GM12878 (cell line): ENCODE results near the gene GREB1. TPM values are rescaled to one million over a fixed set of nuclear protein-coding genes. Genes with fewer than 3 reads are reported as not detected.

Source experiments
- ATAC-seq: fragments of 200-7000 bp; cut with Tn5 transposase; 3 replicates; pipeline ENCODE4 v1.9.1; 2020; ENCODE audit warnings: mild to moderate bottlenecking, moderate library complexity
- BruUV-seq: library from RNA; stranded (reverse); fragments of 400-500 nt; replicated peaks from 2 replicates; lab custom pipeline; 2021; lab: Mats Ljungman, UMichigan
- CTCF ChIA-PET: fragments of 300-600 bp; sonication (Branson Sonifier 250); formaldehyde crosslinking; extraction: SDS; loops from one replicate; lab custom pipeline; 2021; ENCODE audit warnings: inconsistent platforms; lab: Yijun Ruan, JAX
- POLR2A ChIA-PET: fragments of 350-600 bp; formaldehyde crosslinking; extraction: SDS; loops from one replicate; lab custom pipeline; 2021; ENCODE audit warnings: inconsistent platforms; lab: Charles Lee
- RAD21 ChIA-PET: fragments of 300-600 bp; sonication (Branson Sonifier 250); formaldehyde crosslinking; loops from one replicate; lab custom pipeline; 2023; ENCODE audit warnings: antibody characterized with exemption; ENCODE audit not compliant: unreplicated experiment; lab: Charles Lee
- SMC1A ChIA-PET: fragments of 300-600 bp; sonication (Branson Sonifier 250); formaldehyde crosslinking; loops from one replicate; lab custom pipeline; 2023; ENCODE audit not compliant: unreplicated experiment, uncharacterized antibody; lab: Charles Lee
- DNase-seq: peaks from one replicate; pipeline ENCODE4 v3.0.0-alpha.2; 2011; ENCODE audit warnings: low read depth, low spot score
- FAIRE-seq: peaks from 3 replicates; lab custom pipeline; 2011; peaks lifted over from hg19 to GRCh38; lab: Jason Lieb, UNC
- H2AFZ ChIP-seq: 2 replicates; pipeline ENCODE4 v1.6.0; 2011; ENCODE audit warnings: low read depth, low read length, control low read depth; ENCODE audit not compliant: control insufficient read depth
- H3K27ac ChIP-seq: 2 replicates; pipeline ENCODE4 v1.5.1; 2011; ENCODE audit warnings: control low read depth; ENCODE audit not compliant: control insufficient read depth, insufficient read depth
- H3K27me3 ChIP-seq, 2 experiments: replicated peaks in 1 of 2; 2 replicates each; pipeline versions ENCODE4 v1.6.0 to v1.6.1; 2011; ENCODE audit warnings: low read length in 1 of 2; ENCODE audit not compliant: control insufficient read depth in 2 of 2, insufficient read depth in 2 of 2
- H3K36me3 ChIP-seq, 2 experiments: 2 replicates each; pipeline ENCODE4 v1.5.1; 2011; ENCODE audit warnings: low read length in 1 of 2; ENCODE audit not compliant: control insufficient read depth in 2 of 2, insufficient read depth in 2 of 2
- H3K4me1 ChIP-seq: 2 replicates; pipeline ENCODE4 v1.6.1; 2011; ENCODE audit warnings: mild to moderate bottlenecking, low read length, moderate library complexity, mixed read lengths; ENCODE audit not compliant: control insufficient read depth, insufficient read depth
- H3K4me2 ChIP-seq: 2 replicates; pipeline ENCODE4 v1.6.0; 2011; ENCODE audit warnings: control low read depth; ENCODE audit not compliant: control insufficient read depth, insufficient read depth
- H3K4me3 ChIP-seq: fragments of 200-600 bp; sonication (generic); 2 replicates; pipeline ENCODE4 v1.5.1; 2016
- H3K79me2 ChIP-seq: 2 replicates; pipeline ENCODE4 v1.6.0; 2011; ENCODE audit warnings: low read length; ENCODE audit not compliant: control insufficient read depth, insufficient read depth
- H3K9ac ChIP-seq: 2 replicates; pipeline ENCODE4 v1.8.0; 2011; ENCODE audit warnings: low read length, control low read depth, mixed read lengths; ENCODE audit not compliant: control insufficient read depth, insufficient read depth
- H3K9me3 ChIP-seq: replicated peaks from 3 replicates; pipeline ENCODE4 v1.5.1; 2011; ENCODE audit warnings: mild to moderate bottlenecking, low read length; ENCODE audit not compliant: control insufficient read depth, insufficient read depth
- H4K20me1 ChIP-seq: 2 replicates; pipeline ENCODE4 v1.6.0; 2011; ENCODE audit not compliant: control insufficient read depth, insufficient read depth
- ATF7 ChIP-seq: fragments of 450-650 bp; IDR thresholded peaks from 2 replicates; pipeline ENCODE4 v1.6.1; 2016; ENCODE audit warnings: low read depth, mild to moderate bottlenecking
- BCL3 ChIP-seq: IDR thresholded peaks from 2 replicates; pipeline ENCODE4 v1.6.1; 2011; ENCODE audit warnings: borderline replicate concordance, low read depth, mild to moderate bottlenecking, moderate library complexity, low read length; ENCODE audit not compliant: insufficient read depth, poor library complexity, severe bottlenecking
- CHD2 ChIP-seq: IDR thresholded peaks from 2 replicates; pipeline ENCODE4 v1.6.1; 2011; ENCODE audit warnings: low read depth, low read length, improper control_type of control experiment, borderline replicate concordance
- E2F4 ChIP-seq: IDR thresholded peaks from 2 replicates; pipeline ENCODE4 v1.6.1; 2012; ENCODE audit warnings: low read depth, low read length, improper control_type of control experiment
- ESRRA ChIP-seq: IDR thresholded peaks from 2 replicates; pipeline ENCODE4 v1.6.1; 2012; ENCODE audit warnings: mild to moderate bottlenecking, low read length, improper control_type of control experiment
- GATAD2B ChIP-seq: fragments of 450-650 bp; conservative IDR thresholded peaks from 2 replicates; pipeline ENCODE4 v1.6.1; 2017; ENCODE audit warnings: low read depth, mild to moderate bottlenecking, moderate library complexity
- LARP7 ChIP-seq: fragments of 450-650 bp; IDR thresholded peaks from 2 replicates; pipeline ENCODE4 v1.6.1; 2017; ENCODE audit warnings: mild to moderate bottlenecking
- NFIC ChIP-seq: IDR thresholded peaks from 2 replicates; pipeline ENCODE4 v1.6.1; 2012; ENCODE audit warnings: low read depth, mild to moderate bottlenecking, inconsistent platforms, low read length, moderate library complexity
- NFYB ChIP-seq: IDR thresholded peaks from 2 replicates; pipeline ENCODE4 v1.6.1; 2011; ENCODE audit warnings: low read depth, mild to moderate bottlenecking, low read length, improper control_type of control experiment, moderate library complexity; ENCODE audit not compliant: insufficient read depth
- NR2C2 ChIP-seq: IDR thresholded peaks from 2 replicates; pipeline ENCODE4 v1.6.1; 2011; ENCODE audit warnings: borderline replicate concordance, low read depth; ENCODE audit not compliant: control insufficient read depth, insufficient read length
- PAX5 ChIP-seq: IDR thresholded peaks from 2 replicates; pipeline ENCODE4 v1.6.1; 2011; ENCODE audit warnings: low read depth, low read length, borderline replicate concordance
- PML ChIP-seq: IDR thresholded peaks from 2 replicates; pipeline ENCODE4 v1.6.1; 2012; ENCODE audit warnings: low read length, inconsistent platforms
- RELA ChIP-seq: fragments of 450-650 bp; IDR thresholded peaks from 2 replicates; pipeline ENCODE4 v1.8.0; 2014; ENCODE audit warnings: borderline replicate concordance; ENCODE audit not compliant: partially characterized antibody
- RFX5 ChIP-seq: IDR thresholded peaks from 2 replicates; pipeline ENCODE4 v1.6.1; 2011; ENCODE audit warnings: low read depth, low read length, improper control_type of control experiment
- SMC3 ChIP-seq: IDR thresholded peaks from 2 replicates; pipeline ENCODE4 v1.6.1; 2011; ENCODE audit warnings: low read length, improper control_type of control experiment, borderline replicate concordance
- TAF1 ChIP-seq: IDR thresholded peaks from 2 replicates; pipeline ENCODE4 v1.6.1; 2011; ENCODE audit warnings: mild to moderate bottlenecking, low read depth, low read length, borderline replicate concordance
- TBL1XR1 ChIP-seq: IDR thresholded peaks from 2 replicates; pipeline ENCODE4 v1.6.1; 2012; ENCODE audit warnings: low read depth, low read length, improper control_type of control experiment
- USF2 ChIP-seq: IDR thresholded peaks from 2 replicates; pipeline ENCODE4 v1.6.1; 2011; ENCODE audit warnings: low read depth, low read length, improper control_type of control experiment, borderline replicate concordance
- WGBS: methylation state at CpG from one replicate; pipeline ENCODE4 v1.1.6; 2016; ENCODE audit warnings: low lambda C conversion rate; ENCODE audit not compliant: insufficient replicate concordance, insufficient coverage; ENCODE audit errors: missing lambda C conversion rate; 5-methylcytosine and 5-hydroxymethylcytosine counted together
- in situ Hi-C: fragments of 300-500 bp; cut with MboI; formaldehyde crosslinking; loops from 9 replicates; pipeline ENCODE4 v1.14.3; 2018; ENCODE audit warnings: mixed read lengths
- intact Hi-C: fragments of 100-400 bp; cut with micrococcal nuclease; formaldehyde crosslinking; loops from one replicate; pipeline ENCODE4 v1.14.2; 2022; ENCODE audit not compliant: unreplicated experiment
- polyA plus RNA-seq, 11 experiments: library from polyadenylated mRNA; depleted of rRNA in 4 of 11; unstranded in 6 of 11; stranded (reverse) in 5 of 11; fragments of >200 nt; fragmentation: Nextera tagmentation in 4 of 11; fragmentation: Illumina TruSeq in 1 of 11; extraction: Ambion mirVana in 4 of 11; extraction: Trizol in 1 of 11; gene quantifications; 1 replicate in 1 of 11; 2 replicates in 10 of 11; pipeline versions ENCODE4 v1.2.1 to v1.2.3, GENCODE V29; 2011 to 2016; ENCODE audit warnings: inconsistent platforms in 2 of 11, missing spikeins in 2 of 11, low read depth in 1 of 11
- total RNA-seq, 4 experiments: library from RNA; depleted of rRNA in 3 of 4; stranded (reverse); fragments of >200 nt in 3 of 4; fragmentation: Illumina TruSeq in 1 of 4; extraction: Trizol in 1 of 4; gene quantifications; 2 replicates each; pipeline versions ENCODE4 v1.2.1 to v1.2.3, GENCODE V29; 2013 to 2021
- TF ChIP-seq, protein P1 (sequence below): IDR thresholded peaks from 2 replicates; pipeline ENCODE4 v1.6.1; 2012; ENCODE audit warnings: low read depth, low read length, improper control_type of control experiment
- TF ChIP-seq, protein P2 (sequence below): fragments of 450-650 bp; IDR thresholded peaks from 2 replicates; pipeline ENCODE4 v1.6.1; 2017; ENCODE audit warnings: mild to moderate bottlenecking

Gene GREB1
- total and polyA plus RNA-seq, 10 of the 15 experiments (the other 5 are each of a cell fraction or from before 2014, with no cell fraction given) = 0.09 to 2.1 (median 0.37) TPM; not detected in 1

GRCh38 chr2:11630855-11631254, 97.0 kb downstream of the GREB1 start (continued):
- TF ChIP-seq RELA (no peak), NFYB (no peak), PML (no peak), TBL1XR1 (no peak), SMC3 (no peak), TAF1 (no peak)
- TF ChIP-seq, protein P1, sequence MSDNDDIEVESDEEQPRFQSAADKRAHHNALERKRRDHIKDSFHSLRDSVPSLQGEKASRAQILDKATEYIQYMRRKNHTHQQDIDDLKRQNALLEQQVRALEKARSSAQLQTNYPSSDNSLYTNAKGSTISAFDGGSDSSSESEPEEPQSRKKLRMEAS = no peak

- ChIA-PET CTCF (no interaction called here), SMC1A (no interaction called here), RAD21 (no interaction called here), POLR2A (no interaction called here)
- Histone ChIP-seq H3K27me3 (no peaks in the 10 kb centered on the region; a peak in 2 of 4 replicates), H2AFZ (no peak overlapping the region), H4K20me1 (no peaks in the 10 kb centered on the region), H3K36me3 (no peaks in the 10 kb centered on the region), H3K9me3 (no peaks in the 10 kb centered on the region; the same call in 2 of the 3 replicates), H3K4me2 (no peak overlapping the region), H3K79me2 (no peaks in the 10 kb centered on the region), H3K4me1 (no peaks in the 10 kb centered on the region), H3K27ac (no peak overlapping the region), H3K4me3 (no peak overlapping the region), H3K9ac (no peak overlapping the region)
- BruUV-seq = no TSS peak
- ATAC-seq (no peak), DNase-seq (no peak), FAIRE-seq (no peak)
- in situ Hi-C loops (no loop called here), intact Hi-C loops (no loop called here)
- 52% methylated on average over 7 of the region's 7 CpGs for WGBS
- TF ChIP-seq NR2C2 (no peak), GATAD2B (no peak), USF2 (no peak), RFX5 (no peak), NFIC (no peak), CHD2 (no peak), ATF7 (no peak), RELA (no peak), LARP7 (no peak), E2F4 (no peak), PAX5 (no peak), ESRRA (no peak), BCL3 (no peak)
- TF ChIP-seq, protein P2, sequence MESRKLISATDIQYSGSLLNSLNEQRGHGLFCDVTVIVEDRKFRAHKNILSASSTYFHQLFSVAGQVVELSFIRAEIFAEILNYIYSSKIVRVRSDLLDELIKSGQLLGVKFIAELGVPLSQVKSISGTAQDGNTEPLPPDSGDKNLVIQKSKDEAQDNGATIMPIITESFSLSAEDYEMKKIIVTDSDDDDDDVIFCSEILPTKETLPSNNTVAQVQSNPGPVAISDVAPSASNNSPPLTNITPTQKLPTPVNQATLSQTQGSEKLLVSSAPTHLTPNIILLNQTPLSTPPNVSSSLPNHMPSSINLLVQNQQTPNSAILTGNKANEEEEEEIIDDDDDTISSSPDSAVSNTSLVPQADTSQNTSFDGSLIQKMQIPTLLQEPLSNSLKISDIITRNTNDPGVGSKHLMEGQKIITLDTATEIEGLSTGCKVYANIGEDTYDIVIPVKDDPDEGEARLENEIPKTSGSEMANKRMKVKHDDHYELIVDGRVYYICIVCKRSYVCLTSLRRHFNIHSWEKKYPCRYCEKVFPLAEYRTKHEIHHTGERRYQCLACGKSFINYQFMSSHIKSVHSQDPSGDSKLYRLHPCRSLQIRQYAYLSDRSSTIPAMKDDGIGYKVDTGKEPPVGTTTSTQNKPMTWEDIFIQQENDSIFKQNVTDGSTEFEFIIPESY = no peak
These were observed 97.6 kb downstream of the GREB1 start for GRCh38 chr2:11631462-11631861.
